ENCODE results near the gene GNG14. TPM values are rescaled to one million over a fixed set of nuclear protein-coding genes. Genes with fewer than 3 reads are reported as not detected.

Gene GNG14
- total and polyA plus RNA-seq, 2 donors (not counting 3 experiments of a cell fraction or from before 2014, with no cell fraction given): not detected

DNA sequence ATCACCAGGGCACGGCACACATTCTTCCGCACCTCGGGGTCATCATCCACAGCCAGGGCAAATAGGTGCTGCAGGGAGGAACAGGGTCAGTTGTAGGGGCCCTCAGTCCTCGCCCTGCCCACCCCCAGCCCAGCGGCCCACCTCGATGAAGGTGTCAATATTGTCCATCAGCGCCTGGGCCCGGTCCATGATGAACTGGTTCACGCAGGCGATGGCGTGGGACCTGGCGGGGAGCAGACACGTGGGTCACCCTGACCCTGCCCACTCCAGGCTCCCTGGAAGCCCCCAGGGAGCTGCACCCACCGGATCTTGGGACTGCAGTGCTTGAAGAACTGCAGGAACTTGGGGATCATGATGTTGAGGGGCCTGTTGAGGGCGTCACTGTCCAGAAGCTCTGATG is 27.3 kb downstream of the GNG14 start:
- TF ChIP-seq POLR2AphosphoS5 (IDR thresholded peaks at IDR 0.05; ENCODE audit: insufficient read depth, low read depth, low read length) (no peak), JUN (IDR thresholded peaks at IDR 0.05; ENCODE audit: borderline replicate concordance, insufficient read depth, insufficient read length, low read depth) (no peak), MYC (IDR thresholded peaks at IDR 0.05; ENCODE audit: low read depth, low read length) (no peak), FOS (IDR thresholded peaks at IDR 0.05; ENCODE audit: borderline replicate concordance, insufficient read depth, low read length) (no peak), POLR2A (IDR thresholded peaks at IDR 0.05; ENCODE audit: low read depth, low read length) (no peak), GATA2 (IDR thresholded peaks at IDR 0.05; ENCODE audit: insufficient read depth, insufficient read length, low read depth, low read length) (no peak), EZH2 (IDR thresholded peaks at IDR 0.05; ENCODE audit: borderline replicate concordance, low read depth, low read length, severe bottlenecking) (no peak)
- TF ChIP-seq, protein P1, sequence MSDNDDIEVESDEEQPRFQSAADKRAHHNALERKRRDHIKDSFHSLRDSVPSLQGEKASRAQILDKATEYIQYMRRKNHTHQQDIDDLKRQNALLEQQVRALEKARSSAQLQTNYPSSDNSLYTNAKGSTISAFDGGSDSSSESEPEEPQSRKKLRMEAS (IDR thresholded peaks at IDR 0.05; ENCODE audit: insufficient read depth, insufficient read length): no peak
- TF ChIP-seq, protein P2, sequence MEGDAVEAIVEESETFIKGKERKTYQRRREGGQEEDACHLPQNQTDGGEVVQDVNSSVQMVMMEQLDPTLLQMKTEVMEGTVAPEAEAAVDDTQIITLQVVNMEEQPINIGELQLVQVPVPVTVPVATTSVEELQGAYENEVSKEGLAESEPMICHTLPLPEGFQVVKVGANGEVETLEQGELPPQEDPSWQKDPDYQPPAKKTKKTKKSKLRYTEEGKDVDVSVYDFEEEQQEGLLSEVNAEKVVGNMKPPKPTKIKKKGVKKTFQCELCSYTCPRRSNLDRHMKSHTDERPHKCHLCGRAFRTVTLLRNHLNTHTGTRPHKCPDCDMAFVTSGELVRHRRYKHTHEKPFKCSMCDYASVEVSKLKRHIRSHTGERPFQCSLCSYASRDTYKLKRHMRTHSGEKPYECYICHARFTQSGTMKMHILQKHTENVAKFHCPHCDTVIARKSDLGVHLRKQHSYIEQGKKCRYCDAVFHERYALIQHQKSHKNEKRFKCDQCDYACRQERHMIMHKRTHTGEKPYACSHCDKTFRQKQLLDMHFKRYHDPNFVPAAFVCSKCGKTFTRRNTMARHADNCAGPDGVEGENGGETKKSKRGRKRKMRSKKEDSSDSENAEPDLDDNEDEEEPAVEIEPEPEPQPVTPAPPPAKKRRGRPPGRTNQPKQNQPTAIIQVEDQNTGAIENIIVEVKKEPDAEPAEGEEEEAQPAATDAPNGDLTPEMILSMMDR (IDR thresholded peaks at IDR 0.05; ENCODE audit: extremely low read depth in 1 of 2, insufficient read depth in 1 of 2, low read depth in 1 of 2, low read length in 2 of 2): no peak
- H3K36me3 ChIP-seq (ENCODE audit: control insufficient read depth in 2 of 2, extremely low read depth in 1 of 2, insufficient read depth in 2 of 2, low read length in 2 of 2): peaks cover 26 to 44% of the 10 kb centered on the region in 2 experiments
- POLR2A ChIA-PET: no interaction called here
- H3K27ac ChIP-seq (ENCODE audit: insufficient read depth, low read depth, low read length): no peak overlapping the region
- CTCF ChIA-PET: interaction anchor here (0.5 to 3.1 kb wide), 5 partner anchors 42 to 1778 kb away, joined by 3 to 28 read pairs (median 4); no protein-coding TSS in a partner anchor
- no peaks in the 10 kb centered on the region for H3K27me3 ChIP-seq (ENCODE audit: control insufficient read depth in 2 of 2, insufficient read depth in 2 of 2, low read length in 2 of 2)
- no peak for FAIRE-seq
- H3K4me3 ChIP-seq (replicated peaks in 1 of 3; ENCODE audit: insufficient read depth in 1 of 3, low read depth in 1 of 3, low read length in 3 of 3): no peak overlapping the region
- no peaks in the 10 kb centered on the region for H3K9me1 ChIP-seq (replicated peaks; ENCODE audit: control insufficient read depth, extremely low read depth, insufficient read depth, low read length)
- dilution Hi-C loops (cut with MboI; ENCODE audit: extremely low pct_ligation_motif_present, low sequenced_read_pairs) (no loop called here), intact Hi-C loops (cut with micrococcal nuclease) (no loop called here)
- H4K20me1 ChIP-seq (replicated peaks; ENCODE audit: control insufficient read depth, extremely low read depth, insufficient read depth, low read length): no peaks in the 10 kb centered on the region
- H2AFZ ChIP-seq (ENCODE audit: low read depth, low read length): no peak overlapping the region
- H3K9me3 ChIP-seq (replicated peaks; ENCODE audit: control insufficient read depth, insufficient read depth, low read length): no peaks in the 10 kb centered on the region
- H3K4me1 ChIP-seq (ENCODE audit: control insufficient read depth, extremely low read depth, insufficient read depth, low read length): no peaks in the 10 kb centered on the region
- no peak for DNase-seq (ENCODE audit: low read depth, low spot score)
- H3K79me2 ChIP-seq (ENCODE audit: control insufficient read depth, insufficient read depth, low read length): peaks cover 47% of the 10 kb centered on the region
- H3K9ac ChIP-seq (replicated peaks; ENCODE audit: extremely low read depth, insufficient read depth, low read length): no peak overlapping the region
- TSS peak; percentile 4 for BruUV-seq (replicated peaks)
- no peak overlapping the region for H3K4me2 ChIP-seq (ENCODE audit: insufficient read depth, low read length)

Data from endothelial cell of umbilical vein (primary cell).